Measurements from ENCODE around the gene ILDR2. TPM values are rescaled to one million over a fixed set of nuclear protein-coding genes. Genes with fewer than 3 reads are reported as not detected.

The ILDR2 gene
- polyA plus RNA-seq, 1 of the 3 experiments (the other 2 are of a cell fraction): 0.05 TPM

- H3K4me1 ChIP-seq (ENCODE audit: control insufficient read depth in 1 of 2, insufficient read depth in 2 of 2, low read depth in 1 of 2, low read length in 1 of 2): no peaks in the 10 kb centered on the region
- H3K27me3 ChIP-seq (ENCODE audit: insufficient read depth): peaks cover 9% of the 10 kb centered on the region; the same call in 1 of the 2 replicates
- no peak overlapping the region for H3K27ac ChIP-seq (ENCODE audit: low read depth in 2 of 2, low read length in 1 of 2)
- H3K79me2 ChIP-seq (ENCODE audit: insufficient read depth): no peaks in the 10 kb centered on the region
- 74% methylated on average over 1 of the region's 1 CpG for WGBS (ENCODE audit: low lambda C conversion rate)
- no peaks in the 10 kb centered on the region for H4K20me1 ChIP-seq (ENCODE audit: insufficient read depth)
- no peaks in the 10 kb centered on the region for H3K36me3 ChIP-seq (replicated peaks in 1 of 2; ENCODE audit: control insufficient read depth in 1 of 2, insufficient read depth in 2 of 2, low read length in 1 of 2)
- H3K4me2 ChIP-seq: no peak overlapping the region
- no peak overlapping the region for H3K9ac ChIP-seq
- no peak for TF ChIP-seq MXI1 (IDR thresholded peaks at IDR 0.05; ENCODE audit: low read depth, low read length)
- TF ChIP-seq ELF1 (IDR thresholded peaks at IDR 0.05): no peak
- no peak for TF ChIP-seq USF2 (IDR thresholded peaks at IDR 0.05; ENCODE audit: borderline replicate concordance, low read depth, low read length)
- TF ChIP-seq NRF1 (IDR thresholded peaks at IDR 0.05; ENCODE audit: low read depth, low read length): no peak
- no peak for TF ChIP-seq RCOR1 (IDR thresholded peaks at IDR 0.05; ENCODE audit: low read length)
- no peak for TF ChIP-seq GABPA (IDR thresholded peaks at IDR 0.05; ENCODE audit: low read depth)
- TF ChIP-seq TEAD4 (IDR thresholded peaks at IDR 0.05; ENCODE audit: borderline replicate concordance, insufficient read depth): no peak
- no peak for TF ChIP-seq FOXJ3 (CRISPR knock-in tag; IDR thresholded peaks at IDR 0.05)
- TF ChIP-seq, protein P1, sequence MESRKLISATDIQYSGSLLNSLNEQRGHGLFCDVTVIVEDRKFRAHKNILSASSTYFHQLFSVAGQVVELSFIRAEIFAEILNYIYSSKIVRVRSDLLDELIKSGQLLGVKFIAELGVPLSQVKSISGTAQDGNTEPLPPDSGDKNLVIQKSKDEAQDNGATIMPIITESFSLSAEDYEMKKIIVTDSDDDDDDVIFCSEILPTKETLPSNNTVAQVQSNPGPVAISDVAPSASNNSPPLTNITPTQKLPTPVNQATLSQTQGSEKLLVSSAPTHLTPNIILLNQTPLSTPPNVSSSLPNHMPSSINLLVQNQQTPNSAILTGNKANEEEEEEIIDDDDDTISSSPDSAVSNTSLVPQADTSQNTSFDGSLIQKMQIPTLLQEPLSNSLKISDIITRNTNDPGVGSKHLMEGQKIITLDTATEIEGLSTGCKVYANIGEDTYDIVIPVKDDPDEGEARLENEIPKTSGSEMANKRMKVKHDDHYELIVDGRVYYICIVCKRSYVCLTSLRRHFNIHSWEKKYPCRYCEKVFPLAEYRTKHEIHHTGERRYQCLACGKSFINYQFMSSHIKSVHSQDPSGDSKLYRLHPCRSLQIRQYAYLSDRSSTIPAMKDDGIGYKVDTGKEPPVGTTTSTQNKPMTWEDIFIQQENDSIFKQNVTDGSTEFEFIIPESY (IDR thresholded peaks at IDR 0.05; ENCODE audit: borderline replicate concordance, low read depth): no peak
- ChIA-PET POLR2A (no interaction called here), CTCF (interaction anchor here (1.9 kb wide), 1 partner anchor 51 kb away, joined by 4 read pairs; no protein-coding TSS in a partner anchor)
- DNase-seq: no peak
- H3K9me2 ChIP-seq: no peaks in the 10 kb centered on the region
- no peaks in the 10 kb centered on the region for H3F3A ChIP-seq (replicated peaks; ENCODE audit: insufficient read depth)
- H3K9me3 ChIP-seq: no peaks in the 10 kb centered on the region
- H2AFZ ChIP-seq (ENCODE audit: low read depth): no peak overlapping the region
- no peak overlapping the region for H3K4me3 ChIP-seq (ENCODE audit: low read depth in 2 of 2, low read length in 1 of 2)
These were observed 14.4 kb downstream of the ILDR2 start for GRCh38 chr1:166960858-166961474.

DNA sequence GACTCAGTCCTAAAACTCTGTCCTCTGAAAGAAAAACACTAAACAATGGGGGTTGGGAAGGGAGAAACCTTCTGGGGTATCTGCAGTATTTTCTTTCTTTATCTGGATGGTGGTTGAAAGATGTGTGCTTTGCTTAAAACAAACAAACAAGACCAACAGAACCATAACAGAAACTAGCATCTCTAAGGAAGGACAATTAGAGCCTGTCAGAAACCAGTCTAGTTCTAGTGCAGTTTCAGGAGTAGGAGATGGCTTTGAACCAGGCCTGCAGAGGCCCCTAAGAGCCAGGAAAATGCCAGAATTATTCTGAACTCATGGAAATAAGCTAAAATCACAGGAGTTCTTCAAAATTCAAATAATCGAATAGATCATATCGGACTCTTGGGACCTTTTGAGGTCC is 18.5 kb downstream of the ILDR2 start:
- Histone ChIP-seq H3K4me1 (ENCODE audit: control insufficient read depth in 1 of 2, insufficient read depth in 2 of 2, low read depth in 1 of 2, low read length in 1 of 2) (no peaks in the 10 kb centered on the region), H3K36me3 (replicated peaks in 1 of 2; ENCODE audit: control insufficient read depth in 1 of 2, insufficient read depth in 2 of 2, low read length in 1 of 2) (no peaks in the 10 kb centered on the region), H3K27ac (ENCODE audit: low read depth in 2 of 2, low read length in 1 of 2) (no peak overlapping the region), H3K9me3 (no peaks in the 10 kb centered on the region), H3K9ac (no peak overlapping the region), H3K79me2 (ENCODE audit: insufficient read depth) (no peaks in the 10 kb centered on the region), H3K9me2 (no peaks in the 10 kb centered on the region), H3K4me2 (no peak overlapping the region), H3F3A (replicated peaks; ENCODE audit: insufficient read depth) (no peaks in the 10 kb centered on the region), H2AFZ (ENCODE audit: low read depth) (no peak overlapping the region), H4K20me1 (ENCODE audit: insufficient read depth) (no peaks in the 10 kb centered on the region), H3K27me3 (ENCODE audit: insufficient read depth) (0 out of 2 replicates have a peak, but pooled peaks cover 9% of the 10 kb centered on the region), H3K4me3 (ENCODE audit: low read depth in 2 of 2, low read length in 1 of 2) (no peak overlapping the region)
- CTCF ChIA-PET: interaction anchor here (1.8 to 1.9 kb wide), 2 partner anchors 47 to 103 kb away, joined by 5 read pairs; no protein-coding TSS in a partner anchor
- 28% methylated on average over 2 of the region's 2 CpGs for WGBS (ENCODE audit: low lambda C conversion rate)
- no peak for TF ChIP-seq MEF2A (IDR thresholded peaks at IDR 0.05; ENCODE audit: borderline replicate concordance, low read depth)
- POLR2A ChIA-PET: no interaction called here
- DNase-seq: no peak
